Right forelimb (tissue), 1 donor: ENCODE results near the gene FLRT3.

Experiments used
- DNase-seq: peaks from one replicate; pipeline ENCODE4 v3.0.0-alpha.2; 2018

The FLRT3 gene

GRCh38 chr20:14337400-14338171 lies at the start of gene FLRT3:
FLRT3 (minus strand) TSS chr20:14337612; CDS start chr20:14327506, 10,106 bp downstream.
- DNase-seq: peak; percentile 88

GRCh38 chr20:14386726-14387125 lies 49.3 kb upstream of the FLRT3 start:
- no peak for DNase-seq

GRCh38 chr20:14385176-14385740 lies 47.8 kb upstream of the FLRT3 start:
- DNase-seq: no peak

GRCh38 chr20:14384416-14385175 lies 47.2 kb upstream of the FLRT3 start:
- no peak for DNase-seq

- DNase-seq: no peak
Measured at GRCh38 chr20:14383335-14383734, 45.9 kb upstream of the FLRT3 start.

- DNase-seq: no peak
Measured at GRCh38 chr20:14378326-14378725, 40.9 kb upstream of the FLRT3 start.

- DNase-seq: no peak
Measured at GRCh38 chr20:14375416-14375985, 38.1 kb upstream of the FLRT3 start.

- no peak for DNase-seq
Measured at GRCh38 chr20:14374196-14374595, 36.8 kb upstream of the FLRT3 start.

- no peak for DNase-seq
Measured at GRCh38 chr20:14361509-14362345, 24.3 kb upstream of the FLRT3 start.

GRCh38 chr20:14360416-14360815 lies 23.0 kb upstream of the FLRT3 start:
- no peak for DNase-seq

GRCh38 chr20:14355791-14356190 lies 18.4 kb upstream of the FLRT3 start:
- no peak for DNase-seq

GRCh38 chr20:14344746-14345145 lies 7.3 kb upstream of the FLRT3 start:
- no peak for DNase-seq

GRCh38 chr20:14343491-14344065 lies 6.2 kb upstream of the FLRT3 start:
- no peak for DNase-seq

- no peak for DNase-seq
Measured at GRCh38 chr20:14342918-14343317, 5.5 kb upstream of the FLRT3 start.

GRCh38 chr20:14341801-14342200 lies 4.4 kb upstream of the FLRT3 start:
- no peak for DNase-seq

- DNase-seq: peak; percentile 52
Measured at GRCh38 chr20:14336686-14337085, 726 bp downstream of the FLRT3 start.

- no peak for DNase-seq
Measured at GRCh38 chr20:14335052-14335451, 2.4 kb downstream of the FLRT3 start.

GRCh38 chr20:14334306-14334930 lies 3.0 kb downstream of the FLRT3 start:
- DNase-seq: peak; percentile 71

- no peak for DNase-seq
Measured at GRCh38 chr20:14333721-14334120, 3.7 kb downstream of the FLRT3 start.

GRCh38 chr20:14332866-14333265 lies 4.5 kb downstream of the FLRT3 start:
- DNase-seq: no peak

GRCh38 chr20:14331646-14332045 lies 5.8 kb downstream of the FLRT3 start:
- DNase-seq: no peak

GRCh38 chr20:14319704-14320103 lies 17.7 kb downstream of the FLRT3 start:
- DNase-seq: no peak
